H1 (cell line): Measurements from ENCODE around the gene ZDHHC20. TPM values are rescaled to one million over a fixed set of nuclear protein-coding genes. Genes with fewer than 3 reads are reported as not detected.

Experiments used
- CTCF ChIP-seq, 3 experiments: IDR thresholded peaks; 1 replicate in 2 of 3; 2 replicates in 1 of 3; pipeline versions ENCODE4 v1.5.1 to v1.6.1; 2011; ENCODE audit warnings: low read length in 3 of 3, mild to moderate bottlenecking in 3 of 3, inconsistent platforms in 2 of 3, low read depth in 1 of 3, moderate library complexity in 1 of 3; ENCODE audit not compliant: insufficient read depth in 1 of 3; ENCODE audit errors: control extremely low read depth in 1 of 3
- EZH2 ChIP-seq: fragments of 200-600 bp; sonication (generic); IDR thresholded peaks from 2 replicates; pipeline ENCODE4 v1.7.1; 2012; ENCODE audit warnings: low read depth, mild to moderate bottlenecking, moderate library complexity, low read length, inconsistent platforms; ENCODE audit not compliant: severe bottlenecking
- FOSL1 ChIP-seq: IDR thresholded peaks from 2 replicates; pipeline ENCODE4 v1.6.1; 2011; ENCODE audit warnings: mild to moderate bottlenecking, low read depth, low read length, moderate library complexity; ENCODE audit not compliant: insufficient read depth
- POLR2AphosphoS5 ChIP-seq: IDR thresholded peaks from 2 replicates; pipeline ENCODE4 v1.6.1; 2011; ENCODE audit warnings: low read depth, low read length
- POU5F1 ChIP-seq: IDR thresholded peaks from 2 replicates; pipeline ENCODE4 v1.6.1; 2011; ENCODE audit warnings: low read depth, mild to moderate bottlenecking, low read length, moderate library complexity
- SP2 ChIP-seq: IDR thresholded peaks from 2 replicates; pipeline ENCODE4 v1.6.1; 2012; ENCODE audit warnings: mild to moderate bottlenecking, low read length, inconsistent platforms
- polyA plus RNA-seq, 7 experiments: library from polyadenylated mRNA; depleted of rRNA in 3 of 7; stranded (reverse) in 5 of 7; unstranded in 2 of 7; fragments of >200 nt in 5 of 7; fragments of 200-250 nt in 2 of 7; gene quantifications; 1 replicate in 5 of 7; 2 replicates in 1 of 7; 4 replicates in 1 of 7; pipeline versions ENCODE4 v1.2.1 to v1.2.3, GENCODE V29; 2011 to 2013; ENCODE audit warnings: missing spikeins in 2 of 7, mixed read lengths in 2 of 7
- total RNA-seq: library from RNA; stranded (reverse); fragmentation: NEBNext Ultra II Directional; extraction: Animal tissue kit (Norgen Biotek cat#: 25700); gene quantifications from 2 replicates; pipeline ENCODE4 v1.2.1, GENCODE V29; 2021

The ZDHHC20 gene
- total and polyA plus RNA-seq, 2 of the 8 experiments (the other 6 are each of a cell fraction or from before 2014, with no cell fraction given) = 16.4 to 89.0 TPM

- TF ChIP-seq EZH2 (no peak), POU5F1 (no peak), SP2 (no peak), POLR2AphosphoS5 (no peak), FOSL1 (no peak), CTCF (IDR thresholded peaks at IDR 0.05; ENCODE audit: control extremely low read depth in 1 of 3, insufficient read depth in 1 of 3, low read depth in 1 of 3, low read length in 3 of 3) (no peak)
- TF ChIP-seq, all 59 proteins: peak for 0
These were observed 13.3 kb downstream of the ZDHHC20 start (continued) for GRCh38 chr13:21445759-21446158.
